Right lung (tissue), 5 donors: ENCODE data around the gene GRB7. TPM values are rescaled to one million over a fixed set of nuclear protein-coding genes. Genes with fewer than 3 reads are reported as not detected.
A peak's percentile ranks its signal among the peaks of the same experiment; 100 is the strongest.
"Not testable (repeated sequence)": the region's sequence is repeated elsewhere in the genome, so short reads cannot be mapped to it uniquely, and the experiment has no call there.

Experiments
- DNase-seq, 2 donors: peaks; one replicate each; pipeline ENCODE4 v3.0.0-alpha.2; 2013
- polyA plus RNA-seq, 5 donors: library from polyadenylated mRNA; unstranded; fragments of 120-200 nt; gene quantifications; one replicate each; pipeline versions ENCODE4 v1.2.1 to v1.2.3, GENCODE V29; 2013; ENCODE audit warnings: inconsistent platforms in 1 of 5, low replicate concordance in 1 of 5; ENCODE audit not compliant: insufficient read length in 5 of 5, insufficient read depth in 1 of 5

The GRB7 gene
- polyA plus RNA-seq, 5 donors: 23.9 to 32.7 (median 28.0) TPM

- DNase-seq: no peak
Observed at GRCh38 chr17:39750131-39751015, 12.6 kb downstream of the GRB7 start.

- no peak for DNase-seq
Observed at GRCh38 chr17:39751016-39751543, 13.3 kb downstream of the GRB7 start.

GRCh38 chr17:39751637-39752036, 13.9 kb downstream of the GRB7 start:
- no peak for DNase-seq

GRCh38 chr17:39752241-39752881, 14.6 kb downstream of the GRB7 start:
- no peak for DNase-seq

- DNase-seq: peak in 1 of 2 donors; percentile 50
Observed at GRCh38 chr17:39753514-39754160, 15.9 kb downstream of the GRB7 start.

GRCh38 chr17:39754161-39754957, 16.6 kb downstream of the GRB7 start:
- DNase-seq: peak; percentile 93 to 94

- no peak for DNase-seq
Observed at GRCh38 chr17:39754958-39755553, 17.3 kb downstream of the GRB7 start.

GRCh38 chr17:39755554-39756379, 18.0 kb downstream of the GRB7 start:
- DNase-seq: no peak

- no peak for DNase-seq
Observed at GRCh38 chr17:39756380-39757079, 18.8 kb downstream of the GRB7 start.

- no peak for DNase-seq
Observed at GRCh38 chr17:39757176-39757662, 19.5 kb downstream of the GRB7 start.

GRCh38 chr17:39757931-39758873, 20.5 kb downstream of the GRB7 start:
- no peak for DNase-seq

- DNase-seq: no peak
Observed at GRCh38 chr17:39759204-39759603, 21.5 kb downstream of the GRB7 start.

- no peak for DNase-seq
Observed at GRCh38 chr17:39761861-39762496, 24.2 kb downstream of the GRB7 start.

GRCh38 chr17:39763051-39763820, 25.5 kb downstream of the GRB7 start:
- no peak for DNase-seq

GRCh38 chr17:39764171-39764570, 26.4 kb downstream of the GRB7 start:
- not testable (repeated sequence) for DNase-seq

GRCh38 chr17:39765175-39765574, 27.4 kb downstream of the GRB7 start:
- DNase-seq: no peak

- no peak for DNase-seq
Observed at GRCh38 chr17:39765766-39766165, 28.0 kb downstream of the GRB7 start.
